K562 (cell line): ENCODE measurements around the gene CEP89. TPM values are rescaled to one million over a fixed set of nuclear protein-coding genes. Genes with fewer than 3 reads are reported as not detected.
A peak's percentile ranks its signal among the peaks of the same experiment; 100 is the strongest.
"Not testable (repeated sequence)": the region's sequence is repeated elsewhere in the genome, so short reads cannot be mapped to it uniquely, and the experiment has no call there.

Experiments used
- ATAC-seq: fragments of 200-7000 bp; cut with Tn5 transposase; 3 replicates; pipeline ENCODE4 v1.9.1; 2020; ENCODE audit warnings: moderate library complexity
- BruUV-seq: library from RNA; stranded (reverse); fragments of 400-500 nt; replicated peaks from 2 replicates; lab custom pipeline; 2021; lab: Mats Ljungman, UMichigan
- CTCF ChIA-PET: fragments of 300-600 bp; formaldehyde crosslinking; extraction: SDS; loops from one replicate; lab custom pipeline; 2021; ENCODE audit warnings: low intra/inter-chr PET ratio; lab: Yijun Ruan, JAX
- POLR2A ChIA-PET: fragments of 300-600, 350-650 bp; sonication (Branson Sonifier 250); formaldehyde crosslinking; extraction: SDS; loops from one replicate; lab custom pipeline; 2021; ENCODE audit warnings: antibody characterized with exemption, inconsistent platforms; lab: Yijun Ruan, JAX
- DNase-seq, 4 experiments: peaks; one replicate each; pipeline versions ENCODE4 v3.0.0 to v3.0.0-alpha.2; 2011 to 2018; ENCODE audit warnings: low spot score in 3 of 4, mixed read lengths in 3 of 4; ENCODE audit errors: extremely low read depth in 1 of 4
- FAIRE-seq: peaks from 2 replicates; lab custom pipeline; 2011; peaks lifted over from hg19 to GRCh38; lab: Jason Lieb, UNC
- H2AFZ ChIP-seq: 2 replicates; pipeline ENCODE4 v1.6.0; 2011; ENCODE audit warnings: low read depth, low read length, control low read depth, inconsistent platforms
- H3K27ac ChIP-seq: fragments of 200-600 bp; 3 replicates; pipeline ENCODE4 v1.8.0; 2011; ENCODE audit warnings: low read depth, mild to moderate bottlenecking, control low read depth, inconsistent platforms, low read length, moderate library complexity, mixed read lengths; ENCODE audit errors: extremely low read depth
- H3K27me3 ChIP-seq, 2 experiments: fragments of 300-600 bp in 1 of 2; 2 replicates in 1 of 2; 3 replicates in 1 of 2; pipeline versions ENCODE4 v1.6.0 to v1.8.0; 2011; ENCODE audit warnings: inconsistent platforms in 2 of 2, low read length in 2 of 2, mild to moderate bottlenecking in 1 of 2, mixed read lengths in 1 of 2, moderate library complexity in 1 of 2; ENCODE audit not compliant: control insufficient read depth in 2 of 2, insufficient read depth in 2 of 2
- H3K36me3 ChIP-seq: fragments of 300-600 bp; 3 replicates; pipeline ENCODE4 v1.8.0; 2011; ENCODE audit warnings: mild to moderate bottlenecking, low read length, inconsistent platforms; ENCODE audit not compliant: control insufficient read depth, insufficient read depth
- H3K4me1 ChIP-seq, 2 experiments: fragments of 200-600 bp in 1 of 2; replicated peaks in 1 of 2; 2 replicates in 1 of 2; 3 replicates in 1 of 2; pipeline versions ENCODE4 v1.5.1 to v1.8.0; 2011; ENCODE audit warnings: inconsistent platforms in 2 of 2, low read length in 2 of 2, mild to moderate bottlenecking in 1 of 2, mixed read lengths in 1 of 2, moderate library complexity in 1 of 2; ENCODE audit not compliant: control insufficient read depth in 2 of 2, insufficient read depth in 2 of 2
- H3K4me2 ChIP-seq: 2 replicates; pipeline ENCODE4 v1.6.1; 2011; ENCODE audit warnings: low read length, control low read depth, inconsistent platforms, mixed read lengths; ENCODE audit not compliant: insufficient read depth
- H3K4me3 ChIP-seq: fragments of 200-600 bp; sonication (generic), shearing (Covaris generic); 2 replicates; pipeline ENCODE4 v1.5.1; 2016; ENCODE audit warnings: control low read depth, inconsistent platforms
- H3K79me2 ChIP-seq: fragments of 200-600 bp; 3 replicates; pipeline ENCODE4 v1.8.0; 2011; ENCODE audit warnings: low read length, inconsistent platforms; ENCODE audit not compliant: control insufficient read depth, insufficient read depth
- H3K9ac ChIP-seq, 2 experiments: 2 replicates each; pipeline versions ENCODE4 v1.6.0 to v1.6.1; 2011; ENCODE audit warnings: low read depth in 2 of 2, low read length in 2 of 2, control low read depth in 1 of 2, inconsistent platforms in 1 of 2, mild to moderate bottlenecking in 1 of 2, mixed read lengths in 1 of 2; ENCODE audit not compliant: insufficient read depth in 1 of 2
- H3K9me1 ChIP-seq: one replicate; pipeline ENCODE4 v1.6.0; 2011; ENCODE audit warnings: inconsistent platforms, mild to moderate bottlenecking, low read length, moderate library complexity; ENCODE audit not compliant: control insufficient read depth, insufficient read depth
- H3K9me3 ChIP-seq: replicated peaks from 2 replicates; pipeline ENCODE4 v1.5.1; 2011; ENCODE audit warnings: low read depth, low read length, inconsistent platforms; ENCODE audit not compliant: control insufficient read depth, insufficient read depth
- H4K20me1 ChIP-seq: replicated peaks from 2 replicates; pipeline ENCODE4 v1.6.1; 2011; ENCODE audit warnings: low read length, inconsistent platforms, mixed read lengths; ENCODE audit not compliant: control insufficient read depth, insufficient read depth
- FOSL1 ChIP-seq: fragments of 200-800 bp; sonication (Bioruptor generic); conservative IDR thresholded peaks from 2 replicates; pipeline ENCODE4 v1.6.1; 2016; ENCODE audit warnings: missing genetic modification characterization, missing compliant biosample characterization
- MEIS2 ChIP-seq: fragments of 450-650 bp; IDR thresholded peaks from 2 replicates; pipeline ENCODE4 v1.6.1; 2014; ENCODE audit warnings: mild to moderate bottlenecking; ENCODE audit not compliant: partially characterized antibody
- ZNF121 ChIP-seq: sonication (generic); formaldehyde crosslinking; conservative IDR thresholded peaks from 2 replicates; pipeline ENCODE4 v1.8.0; 2022; ENCODE audit warnings: missing genetic modification reagents
- WGBS: fragments of 100-300 bp; shearing (Covaris generic); methylation state at CpG from one replicate; pipeline ENCODE4 v1.1.6; 2016; ENCODE audit warnings: low coverage, mixed read lengths; ENCODE audit not compliant: insufficient coverage; ENCODE audit errors: missing lambda C conversion rate; 5-methylcytosine and 5-hydroxymethylcytosine counted together
- in situ Hi-C: fragments of 300-500 bp; cut with MboI; formaldehyde crosslinking; loops from 4 replicates; pipeline ENCODE4 v1.15.0; 2018; ENCODE audit warnings: inconsistent platforms, mixed read lengths
- intact Hi-C: fragments of 100-400 bp; cut with micrococcal nuclease; formaldehyde crosslinking; loops from 2 replicates; pipeline ENCODE4 v1.14.2; 2022
- polyA plus RNA-seq, 8 experiments: library from polyadenylated mRNA; depleted of rRNA in 4 of 8; stranded (reverse) in 5 of 8; unstranded in 3 of 8; fragments of >200 nt; fragmentation: Nextera tagmentation in 2 of 8; fragmentation: Illumina TruSeq in 1 of 8; extraction: Ambion mirVana in 2 of 8; extraction: Trizol in 1 of 8; gene quantifications; 2 replicates each; pipeline versions ENCODE4 v1.2.1 to v1.2.3, GENCODE V29; 2011 to 2014; ENCODE audit warnings: inconsistent platforms in 1 of 8, missing spikeins in 1 of 8
- total RNA-seq, 7 experiments: library from RNA; depleted of rRNA in 6 of 7; stranded (reverse); fragments of >200 nt in 6 of 7; fragmentation: Illumina TruSeq in 2 of 7; extraction: Trizol in 2 of 7; gene quantifications; 2 replicates each; pipeline versions ENCODE4 v1.2.1 to v1.2.3, GENCODE V29; 2011 to 2021; ENCODE audit warnings: low replicate concordance in 1 of 7
- TF ChIP-seq, protein P1 (sequence below), 2 experiments: fragments of 450-650 bp in 1 of 2; sonication (generic) in 1 of 2; formaldehyde crosslinking in 1 of 2; IDR thresholded peaks in 1 of 2; conservative IDR thresholded peaks in 1 of 2; 2 replicates each; pipeline versions ENCODE4 v1.6.1 to v1.8.1; 2016 to 2023; ENCODE audit warnings: mild to moderate bottlenecking in 2 of 2, moderate library complexity in 2 of 2, inconsistent platforms in 1 of 2, missing genetic modification reagents in 1 of 2
- TF ChIP-seq, protein P2 (sequence below), 2 experiments: IDR thresholded peaks in 1 of 2; conservative IDR thresholded peaks in 1 of 2; 2 replicates each; pipeline ENCODE4 v1.6.1; 2016; ENCODE audit warnings: low read depth in 2 of 2, mild to moderate bottlenecking in 1 of 2, missing compliant biosample characterization in 1 of 2, missing genetic modification characterization in 1 of 2, moderate library complexity in 1 of 2

Gene CEP89
- total and polyA plus RNA-seq, 9 of the 15 experiments (the other 6 are each of a cell fraction or from before 2014, with no cell fraction given), result 5.5 to 15.0 (median 7.2) TPM

DNA sequence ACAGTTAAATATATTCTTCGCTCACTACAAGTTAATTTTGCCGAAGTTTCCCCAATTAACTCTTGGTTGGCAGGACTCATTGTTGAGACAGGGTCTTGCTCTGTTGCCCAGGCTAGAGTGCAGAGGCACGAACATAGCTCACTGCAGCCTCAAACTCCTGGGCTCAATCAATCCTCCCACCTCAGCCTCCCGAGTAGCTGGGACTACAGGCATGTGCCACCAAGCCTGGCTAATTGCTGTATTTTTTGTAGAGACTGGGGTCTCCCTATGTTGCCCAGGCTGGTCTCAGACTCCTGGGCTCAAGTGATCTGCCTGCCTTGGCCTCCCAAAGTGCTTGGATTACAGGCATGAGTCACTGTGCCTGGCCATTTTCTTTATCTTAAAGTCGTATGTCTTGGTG is 86.5 kb downstream of the CEP89 start:
- H3K27ac ChIP-seq, ATAC-seq, H3K9me1 ChIP-seq, H3K9me3 ChIP-seq, H3K9ac ChIP-seq, H3K27me3 ChIP-seq, H3K79me2 ChIP-seq, FAIRE-seq, CTCF ChIA-PET, DNase-seq, BruUV-seq, H3K4me1 ChIP-seq, intact Hi-C loops, H3K4me2 ChIP-seq, H2AFZ ChIP-seq, H4K20me1 ChIP-seq, H3K4me3 ChIP-seq, in situ Hi-C loops, H3K36me3 ChIP-seq: not testable (repeated sequence)
- POLR2A ChIA-PET, result interaction anchor here (0.8 to 1.5 kb wide), 2 partner anchors 13 to 67 kb away, joined by 3 to 4 read pairs; no protein-coding TSS in a partner anchor
- TF ChIP-seq FOSL1 (tag) (0 out of 2 replicates have a peak, but pooled peaks have one; percentile 20), ZNF121 (peak; percentile 69; the same call in 1 of the 2 replicates), MEIS2 (peak; percentile 67)
- TF ChIP-seq, protein P1, sequence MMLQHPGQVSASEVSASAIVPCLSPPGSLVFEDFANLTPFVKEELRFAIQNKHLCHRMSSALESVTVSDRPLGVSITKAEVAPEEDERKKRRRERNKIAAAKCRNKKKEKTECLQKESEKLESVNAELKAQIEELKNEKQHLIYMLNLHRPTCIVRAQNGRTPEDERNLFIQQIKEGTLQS (IDR thresholded peaks at IDR 0.05), result peak; percentile 39; the same call in 1 of the 2 replicates
- TF ChIP-seq, protein P1 (CRISPR knock-in tag; conservative IDR thresholded peaks at IDR 0.05), result not testable (repeated sequence)
- TF ChIP-seq, protein P2, sequence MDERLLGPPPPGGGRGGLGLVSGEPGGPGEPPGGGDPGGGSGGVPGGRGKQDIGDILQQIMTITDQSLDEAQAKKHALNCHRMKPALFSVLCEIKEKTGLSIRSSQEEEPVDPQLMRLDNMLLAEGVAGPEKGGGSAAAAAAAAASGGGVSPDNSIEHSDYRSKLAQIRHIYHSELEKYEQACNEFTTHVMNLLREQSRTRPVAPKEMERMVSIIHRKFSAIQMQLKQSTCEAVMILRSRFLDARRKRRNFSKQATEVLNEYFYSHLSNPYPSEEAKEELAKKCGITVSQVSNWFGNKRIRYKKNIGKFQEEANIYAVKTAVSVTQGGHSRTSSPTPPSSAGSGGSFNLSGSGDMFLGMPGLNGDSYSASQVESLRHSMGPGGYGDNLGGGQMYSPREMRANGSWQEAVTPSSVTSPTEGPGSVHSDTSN (CRISPR knock-in tag; IDR thresholded peaks at IDR 0.05; ENCODE audit: low read depth), result not testable (repeated sequence)
- TF ChIP-seq, protein P2 (tag; conservative IDR thresholded peaks at IDR 0.05; ENCODE audit: low read depth), result 0 out of 2 replicates have a peak, but pooled peaks have one; percentile 24
- WGBS, result 12% methylated on average over 5 of the region's 5 CpGs
